Calu3 (cell line): Measurements from ENCODE around the gene GRIK2. TPM values are rescaled to one million over a fixed set of nuclear protein-coding genes. Genes with fewer than 3 reads are reported as not detected.

Experiments used
- BruUV-seq: library from RNA; stranded (reverse); fragments of 400-500 nt; replicated peaks from 2 replicates; lab custom pipeline; 2021; lab: Mats Ljungman, UMichigan
- CTCF ChIA-PET: fragments of 300-600 bp; sonication (Branson Sonifier 250); formaldehyde crosslinking; loops from one replicate; lab custom pipeline; 2022; ENCODE audit warnings: antibody characterized with exemption; lab: Charles Lee
- DNase-seq: peaks from one replicate; pipeline ENCODE4 v3.0.0; 2022
- H3K27ac Mint-ChIP-seq: one replicate; pipeline ENCODE4 v1.8.0; 2022; ENCODE audit warnings: mixed read lengths; ENCODE audit not compliant: unreplicated experiment
- H3K27me3 Mint-ChIP-seq: one replicate; pipeline ENCODE4 v1.8.0; 2022; ENCODE audit warnings: mixed read lengths; ENCODE audit not compliant: unreplicated experiment
- H3K36me3 Mint-ChIP-seq: one replicate; pipeline ENCODE4 v1.8.0; 2022; ENCODE audit warnings: mild to moderate bottlenecking, moderate library complexity, mixed read lengths; ENCODE audit not compliant: insufficient read depth, unreplicated experiment
- H3K4me1 Mint-ChIP-seq: one replicate; pipeline ENCODE4 v1.8.0; 2022; ENCODE audit warnings: mild to moderate bottlenecking, low read depth, mixed read lengths; ENCODE audit not compliant: unreplicated experiment
- H3K4me3 Mint-ChIP-seq: one replicate; pipeline ENCODE4 v1.8.0; 2022; ENCODE audit warnings: mild to moderate bottlenecking, low read depth, moderate library complexity, mixed read lengths; ENCODE audit not compliant: unreplicated experiment
- H3K9me3 Mint-ChIP-seq: one replicate; pipeline ENCODE4 v1.8.0; 2022; ENCODE audit warnings: low read depth, mixed read lengths; ENCODE audit not compliant: unreplicated experiment
- intact Hi-C: fragments of 100-400 bp; cut with micrococcal nuclease; formaldehyde crosslinking; loops from one replicate; pipeline ENCODE4 v1.10.0; 2022; ENCODE audit not compliant: unreplicated experiment
- total RNA-seq: library from RNA; stranded (reverse); gene quantifications from 2 replicates; pipeline ENCODE4 v1.2.3, GENCODE V29; 2022
- TF ChIP-seq, protein P1 (sequence below): fragments of 200-600 bp; IDR thresholded peaks from one replicate; pipeline ENCODE4 v1.8.0; 2022; ENCODE audit warnings: antibody characterized with exemption; ENCODE audit not compliant: unreplicated experiment

GRIK2 gene
- total RNA-seq, 1 experiment from 2014 or later: 3.3 TPM

DNA sequence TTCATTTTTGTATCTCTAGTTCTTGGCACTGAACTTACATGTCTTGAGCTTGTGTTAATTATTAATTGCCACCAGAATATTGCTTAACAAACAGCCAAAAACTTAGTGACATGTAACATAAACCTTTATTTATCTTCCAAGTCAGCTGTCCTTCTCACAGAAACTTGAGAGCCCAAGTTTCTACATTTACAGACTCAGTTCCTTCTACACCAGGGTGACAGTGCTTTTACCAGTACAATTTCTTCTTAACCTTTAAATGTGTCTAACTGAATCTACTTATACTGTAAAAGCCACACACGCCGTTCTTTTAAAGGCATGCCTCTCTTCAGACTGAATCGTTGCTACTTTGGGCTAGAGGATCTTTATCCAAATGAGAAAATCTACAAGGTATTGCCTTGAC lies 539.2 kb downstream of the GRIK2 start:
- Mint-ChIP-seq H3K27ac (no peak overlapping the region), H3K9me3 (no peaks in the 10 kb centered on the region), H3K4me1 (peaks cover 22% of the 10 kb centered on the region), H3K4me3 (no peak overlapping the region), H3K36me3 (no peaks in the 10 kb centered on the region), H3K27me3 (no peaks in the 10 kb centered on the region)
- TF ChIP-seq, protein P1, sequence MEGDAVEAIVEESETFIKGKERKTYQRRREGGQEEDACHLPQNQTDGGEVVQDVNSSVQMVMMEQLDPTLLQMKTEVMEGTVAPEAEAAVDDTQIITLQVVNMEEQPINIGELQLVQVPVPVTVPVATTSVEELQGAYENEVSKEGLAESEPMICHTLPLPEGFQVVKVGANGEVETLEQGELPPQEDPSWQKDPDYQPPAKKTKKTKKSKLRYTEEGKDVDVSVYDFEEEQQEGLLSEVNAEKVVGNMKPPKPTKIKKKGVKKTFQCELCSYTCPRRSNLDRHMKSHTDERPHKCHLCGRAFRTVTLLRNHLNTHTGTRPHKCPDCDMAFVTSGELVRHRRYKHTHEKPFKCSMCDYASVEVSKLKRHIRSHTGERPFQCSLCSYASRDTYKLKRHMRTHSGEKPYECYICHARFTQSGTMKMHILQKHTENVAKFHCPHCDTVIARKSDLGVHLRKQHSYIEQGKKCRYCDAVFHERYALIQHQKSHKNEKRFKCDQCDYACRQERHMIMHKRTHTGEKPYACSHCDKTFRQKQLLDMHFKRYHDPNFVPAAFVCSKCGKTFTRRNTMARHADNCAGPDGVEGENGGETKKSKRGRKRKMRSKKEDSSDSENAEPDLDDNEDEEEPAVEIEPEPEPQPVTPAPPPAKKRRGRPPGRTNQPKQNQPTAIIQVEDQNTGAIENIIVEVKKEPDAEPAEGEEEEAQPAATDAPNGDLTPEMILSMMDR: no peak
- intact Hi-C loops: no loop called here
- CTCF ChIA-PET: no interaction called here
- DNase-seq: no peak
- BruUV-seq: no TSS peak

GRCh38 chr6:101935732-101936131 lies 542.2 kb downstream of the GRIK2 start:
- Mint-ChIP-seq H3K4me3 (no peak overlapping the region), H3K9me3 (no peaks in the 10 kb centered on the region), H3K36me3 (no peaks in the 10 kb centered on the region), H3K4me1 (peaks cover 17% of the 10 kb centered on the region), H3K27me3 (no peaks in the 10 kb centered on the region), H3K27ac (no peak overlapping the region)
- no TSS peak for BruUV-seq
- intact Hi-C loops: no loop called here
- CTCF ChIA-PET: interaction anchor here (0.6 kb wide), 1 partner anchor 621 kb away, joined by 5 read pairs; no protein-coding TSS in a partner anchor
- no peak for DNase-seq
- TF ChIP-seq, protein P1: no peak

DNA sequence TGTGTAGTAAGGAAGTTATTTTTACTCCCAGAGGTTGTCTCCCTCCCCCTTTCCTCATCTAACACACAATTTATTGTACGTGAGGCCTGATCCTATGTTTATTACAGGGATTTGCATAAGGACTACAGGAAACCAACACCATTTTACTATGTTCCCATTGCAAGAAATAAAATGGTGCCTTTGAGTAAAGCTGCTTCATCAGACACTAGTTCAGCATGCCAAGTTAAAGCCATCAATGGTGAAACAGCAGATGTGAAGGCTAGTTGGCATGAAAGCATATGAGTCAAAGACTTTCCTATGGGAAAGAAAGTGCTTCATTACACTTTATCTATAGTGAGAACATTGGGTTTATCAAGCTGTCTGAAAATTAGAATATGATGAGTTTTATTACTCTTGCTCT lies 543.0 kb downstream of the GRIK2 start:
- Mint-ChIP-seq H3K4me1 (peaks cover 14% of the 10 kb centered on the region), H3K4me3 (no peak overlapping the region), H3K27ac (no peak overlapping the region), H3K9me3 (no peaks in the 10 kb centered on the region), H3K27me3 (no peaks in the 10 kb centered on the region), H3K36me3 (no peaks in the 10 kb centered on the region)
- TF ChIP-seq, protein P1: no peak
- intact Hi-C loops: no loop called here
- CTCF ChIA-PET: no interaction called here
- DNase-seq: no peak
- no TSS peak for BruUV-seq

- TF ChIP-seq, protein P1: no peak
- Mint-ChIP-seq H3K4me1 (peaks cover 14% of the 10 kb centered on the region), H3K4me3 (no peak overlapping the region), H3K27me3 (no peaks in the 10 kb centered on the region), H3K27ac (no peak overlapping the region), H3K9me3 (no peaks in the 10 kb centered on the region), H3K36me3 (no peaks in the 10 kb centered on the region)
- intact Hi-C loops: no loop called here
- no TSS peak for BruUV-seq
- CTCF ChIA-PET: no interaction called here
- DNase-seq: no peak
Measured at GRCh38 chr6:101937108-101937507, 543.6 kb downstream of the GRIK2 start.
